ENCODE results near the gene TANGO6.

DNA sequence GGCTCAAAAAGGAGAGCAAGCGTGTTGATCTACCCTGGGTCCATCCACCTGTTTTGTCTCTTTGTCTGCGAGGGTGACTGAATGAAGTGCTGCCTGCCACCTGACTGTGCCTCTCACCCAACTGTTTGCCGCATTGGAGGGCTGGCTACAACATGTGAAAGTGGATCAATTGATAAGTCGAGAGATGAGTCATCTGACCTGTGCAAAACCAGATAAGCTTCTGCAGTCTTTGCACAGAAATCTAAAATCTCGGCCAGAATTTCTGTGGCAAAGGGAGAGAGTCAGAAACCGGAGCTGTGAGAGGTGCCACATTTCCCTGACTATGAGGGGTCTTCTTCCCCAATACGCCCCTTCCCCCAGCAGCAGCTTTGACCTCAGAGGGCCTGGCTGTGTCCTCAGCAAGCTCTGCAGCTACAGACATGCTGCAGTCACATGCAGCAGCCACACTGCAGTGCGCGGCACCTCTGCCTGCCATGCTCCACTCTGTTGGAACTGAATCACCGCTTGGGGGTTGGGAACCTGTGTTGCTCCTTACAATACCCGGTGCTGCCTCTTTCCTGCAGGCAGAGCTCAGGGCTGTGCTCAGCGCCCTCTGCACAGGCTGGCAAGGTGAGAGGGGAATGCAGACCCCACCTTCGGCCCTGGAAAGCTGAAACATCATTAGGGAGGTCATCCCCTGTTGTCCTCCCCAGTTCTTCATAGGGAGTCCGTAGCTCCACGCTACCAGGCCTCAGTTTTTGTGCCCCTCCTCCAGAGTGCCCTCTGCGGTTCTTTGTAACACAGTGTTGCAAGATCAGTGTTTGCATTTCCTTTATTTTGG is 246.0 kb downstream of the TANGO6 start:
- TF ChIP-seq POLR2A (IDR thresholded peaks at IDR 0.05; ENCODE audit: low read depth, low read length) (no peak), POLR2AphosphoS5 (IDR thresholded peaks at IDR 0.05; ENCODE audit: low read depth, low read length) (no peak)

All from GM12892 (cell line).